Fibroblast of lung (primary cell): ENCODE data around the gene FBXW11.

Source experiments
- EZH2 ChIP-seq: IDR thresholded peaks from 2 replicates; pipeline ENCODE4 v1.5.1; 2012; ENCODE audit warnings: low read length, control low read depth, mild to moderate bottlenecking; ENCODE audit errors: missing control alignments
- TF ChIP-seq, protein P1 (sequence below), 2 donors: IDR thresholded peaks in 1 of 2; conservative IDR thresholded peaks in 1 of 2; 1 replicate in 1 of 2; 2 replicates in 1 of 2; pipeline ENCODE4 v1.5.1; 2011 to 2012; ENCODE audit warnings: low read length in 2 of 2, control low read depth in 1 of 2, inconsistent platforms in 1 of 2, low read depth in 1 of 2, mild to moderate bottlenecking in 1 of 2

DNA sequence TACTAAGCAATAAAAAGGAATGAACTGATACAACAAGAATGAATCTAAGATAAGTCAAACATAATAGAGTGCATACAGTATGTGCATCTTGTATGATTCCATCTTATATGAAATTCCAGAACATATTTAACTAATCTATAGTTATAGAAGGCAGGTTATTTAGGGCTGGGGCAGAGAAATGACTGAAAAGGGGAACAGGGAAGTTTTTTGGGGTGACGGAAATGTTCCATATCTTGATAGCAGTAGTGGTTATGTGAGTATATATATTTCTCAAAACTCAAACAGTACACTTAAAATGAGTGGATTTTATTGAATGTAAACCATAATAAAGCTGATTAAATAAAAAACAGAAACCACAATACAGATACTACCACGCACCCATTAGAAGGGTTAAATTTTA is 24.6 kb downstream of the FBXW11 start:
- TF ChIP-seq, protein P1, sequence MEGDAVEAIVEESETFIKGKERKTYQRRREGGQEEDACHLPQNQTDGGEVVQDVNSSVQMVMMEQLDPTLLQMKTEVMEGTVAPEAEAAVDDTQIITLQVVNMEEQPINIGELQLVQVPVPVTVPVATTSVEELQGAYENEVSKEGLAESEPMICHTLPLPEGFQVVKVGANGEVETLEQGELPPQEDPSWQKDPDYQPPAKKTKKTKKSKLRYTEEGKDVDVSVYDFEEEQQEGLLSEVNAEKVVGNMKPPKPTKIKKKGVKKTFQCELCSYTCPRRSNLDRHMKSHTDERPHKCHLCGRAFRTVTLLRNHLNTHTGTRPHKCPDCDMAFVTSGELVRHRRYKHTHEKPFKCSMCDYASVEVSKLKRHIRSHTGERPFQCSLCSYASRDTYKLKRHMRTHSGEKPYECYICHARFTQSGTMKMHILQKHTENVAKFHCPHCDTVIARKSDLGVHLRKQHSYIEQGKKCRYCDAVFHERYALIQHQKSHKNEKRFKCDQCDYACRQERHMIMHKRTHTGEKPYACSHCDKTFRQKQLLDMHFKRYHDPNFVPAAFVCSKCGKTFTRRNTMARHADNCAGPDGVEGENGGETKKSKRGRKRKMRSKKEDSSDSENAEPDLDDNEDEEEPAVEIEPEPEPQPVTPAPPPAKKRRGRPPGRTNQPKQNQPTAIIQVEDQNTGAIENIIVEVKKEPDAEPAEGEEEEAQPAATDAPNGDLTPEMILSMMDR (conservative IDR thresholded peaks at IDR 0.05 in 1 of 2, IDR thresholded peaks at IDR 0.05 in 1 of 2; ENCODE audit: low read depth in 1 of 2, low read length in 2 of 2), result no peak
- no peak for TF ChIP-seq EZH2
